Measurements from ENCODE around the gene MPC2.
"Not testable (repeated sequence)": the region's sequence is repeated elsewhere in the genome, so short reads cannot be mapped to it uniquely, and the experiment has no call there.

MPC2 gene

GRCh38 chr1:167928919-167929318 is 8.0 kb downstream of the MPC2 start:
- H2BK120ac ChIP-seq (ENCODE audit: insufficient read depth, low read length, poor library complexity); H3K79me1 ChIP-seq (ENCODE audit: low read length); H4K8ac ChIP-seq (ENCODE audit: low read depth, low read length); H2BK5ac ChIP-seq (ENCODE audit: low read depth, low read length, poor library complexity); H2AK5ac ChIP-seq (ENCODE audit: low read length); DNase-seq; H2BK12ac ChIP-seq (ENCODE audit: low read length); H3K23ac ChIP-seq (ENCODE audit: low read length); H3K4me1 ChIP-seq (ENCODE audit: control insufficient read depth in 1 of 2, insufficient read depth in 2 of 2, low read length in 2 of 2); H3K4me2 ChIP-seq (ENCODE audit: low read length); H3K36me3 ChIP-seq (ENCODE audit: control insufficient read depth in 1 of 2, insufficient read depth in 2 of 2, low read length in 2 of 2); H4K12ac ChIP-seq (ENCODE audit: low read depth, low read length); H3K9me3 ChIP-seq (ENCODE audit: insufficient read depth, low read depth, low read length); H3K18ac ChIP-seq (ENCODE audit: low read length); H2AFZ ChIP-seq (ENCODE audit: insufficient read depth, low read length, poor library complexity); H3K9ac ChIP-seq (ENCODE audit: low read length); H4K91ac ChIP-seq (ENCODE audit: low read depth, low read length); H3K14ac ChIP-seq (ENCODE audit: low read length); H3K4ac ChIP-seq (ENCODE audit: low read depth, low read length); H3K27ac ChIP-seq (ENCODE audit: low read depth, low read length); H3K27me3 ChIP-seq (ENCODE audit: insufficient read depth, low read length); H3K4me3 ChIP-seq (ENCODE audit: low read depth, low read length); H3K79me2 ChIP-seq (ENCODE audit: control insufficient read depth, insufficient read depth, low read length, poor library complexity): not testable (repeated sequence)
- no CpG with 5 or more reads among the region's 9 CpGs for WGBS (ENCODE audit: extremely low coverage, insufficient coverage, insufficient read length)

- Histone ChIP-seq H3K79me2 (ENCODE audit: control insufficient read depth, insufficient read depth, low read length, poor library complexity) (peaks cover 2% of the 10 kb centered on the region), H3K79me1 (ENCODE audit: low read length) (no peaks in the 10 kb centered on the region), H3K4me3 (ENCODE audit: low read depth, low read length) (no peak overlapping the region), H3K18ac (ENCODE audit: low read length) (no peak overlapping the region), H3K27me3 (ENCODE audit: insufficient read depth, low read length) (no peaks in the 10 kb centered on the region), H3K36me3 (ENCODE audit: control insufficient read depth in 1 of 2, insufficient read depth in 2 of 2, low read length in 2 of 2) (no peaks in the 10 kb centered on the region), H4K91ac (ENCODE audit: low read depth, low read length) (no peak overlapping the region), H3K23ac (ENCODE audit: low read length) (no peak overlapping the region), H3K9me3 (ENCODE audit: insufficient read depth, low read depth, low read length) (no peaks in the 10 kb centered on the region), H4K8ac (ENCODE audit: low read depth, low read length) (no peak overlapping the region), H3K4ac (ENCODE audit: low read depth, low read length) (no peak overlapping the region), H4K12ac (ENCODE audit: low read depth, low read length) (no peak overlapping the region), H3K4me1 (ENCODE audit: control insufficient read depth in 1 of 2, insufficient read depth in 2 of 2, low read length in 2 of 2) (peaks cover 0 to 2% of the 10 kb centered on the region in 2 experiments), H2BK5ac (ENCODE audit: low read depth, low read length, poor library complexity) (no peak overlapping the region), H2BK120ac (ENCODE audit: insufficient read depth, low read length, poor library complexity) (no peak overlapping the region), H2AK5ac (ENCODE audit: low read length) (no peak overlapping the region), H2BK12ac (ENCODE audit: low read length) (no peak overlapping the region), H2AFZ (ENCODE audit: insufficient read depth, low read length, poor library complexity) (no peak overlapping the region), H3K9ac (ENCODE audit: low read length) (no peak overlapping the region), H3K14ac (ENCODE audit: low read length) (no peak overlapping the region), H3K4me2 (ENCODE audit: low read length) (no peak overlapping the region), H3K27ac (ENCODE audit: low read depth, low read length) (no peak overlapping the region)
- DNase-seq: no peak
- no CpG with 5 or more reads among the region's 2 CpGs for WGBS (ENCODE audit: extremely low coverage, insufficient coverage, insufficient read length)
Observed at GRCh38 chr1:167928457-167928852, 8.4 kb downstream of the MPC2 start.

- Histone ChIP-seq H3K27me3 (ENCODE audit: insufficient read depth, low read length) (no peaks in the 10 kb centered on the region), H4K91ac (ENCODE audit: low read depth, low read length) (no peak overlapping the region), H2AK5ac (ENCODE audit: low read length) (no peak overlapping the region), H4K8ac (ENCODE audit: low read depth, low read length) (no peak overlapping the region), H2BK120ac (ENCODE audit: insufficient read depth, low read length, poor library complexity) (no peak overlapping the region), H3K4me1 (ENCODE audit: control insufficient read depth in 1 of 2, insufficient read depth in 2 of 2, low read length in 2 of 2) (peaks cover 0 to 2% of the 10 kb centered on the region in 2 experiments), H4K12ac (ENCODE audit: low read depth, low read length) (no peak overlapping the region), H3K79me2 (ENCODE audit: control insufficient read depth, insufficient read depth, low read length, poor library complexity) (no peaks in the 10 kb centered on the region), H2BK5ac (ENCODE audit: low read depth, low read length, poor library complexity) (no peak overlapping the region), H3K4ac (ENCODE audit: low read depth, low read length) (peak overlapping the region; percentile 70), H3K27ac (ENCODE audit: low read depth, low read length) (no peak overlapping the region), H3K9ac (ENCODE audit: low read length) (no peak overlapping the region), H3K18ac (ENCODE audit: low read length) (no peak overlapping the region), H3K23ac (ENCODE audit: low read length) (no peak overlapping the region), H2AFZ (ENCODE audit: insufficient read depth, low read length, poor library complexity) (no peak overlapping the region), H3K14ac (ENCODE audit: low read length) (no peak overlapping the region), H3K79me1 (ENCODE audit: low read length) (no peaks in the 10 kb centered on the region), H3K4me2 (ENCODE audit: low read length) (no peak overlapping the region), H3K36me3 (ENCODE audit: control insufficient read depth in 1 of 2, insufficient read depth in 2 of 2, low read length in 2 of 2) (no peaks in the 10 kb centered on the region), H3K4me3 (ENCODE audit: low read depth, low read length) (no peak overlapping the region), H3K9me3 (ENCODE audit: insufficient read depth, low read depth, low read length) (no peaks in the 10 kb centered on the region), H2BK12ac (ENCODE audit: low read length) (no peak overlapping the region)
- no CpG with 5 or more reads among the region's 4 CpGs for WGBS (ENCODE audit: extremely low coverage, insufficient coverage, insufficient read length)
- DNase-seq: no peak
Observed at GRCh38 chr1:167927046-167927754, 9.7 kb downstream of the MPC2 start.

- no peak for DNase-seq
- no peak overlapping the region for H2AFZ ChIP-seq (ENCODE audit: insufficient read depth, low read length, poor library complexity)
- no peaks in the 10 kb centered on the region for H3K79me1 ChIP-seq (ENCODE audit: low read length)
- WGBS (ENCODE audit: extremely low coverage, insufficient coverage, insufficient read length): no CpG with 5 or more reads among the region's 6 CpGs
- no peak overlapping the region for H3K4me3 ChIP-seq (ENCODE audit: low read depth, low read length)
- no peak overlapping the region for H2AK5ac ChIP-seq (ENCODE audit: low read length)
- H3K4ac ChIP-seq (ENCODE audit: low read depth, low read length): peak overlapping the region; percentile 22
- no peak overlapping the region for H2BK120ac ChIP-seq (ENCODE audit: insufficient read depth, low read length, poor library complexity)
- no peak overlapping the region for H3K9ac ChIP-seq (ENCODE audit: low read length)
- no peak overlapping the region for H3K4me2 ChIP-seq (ENCODE audit: low read length)
- H2BK5ac ChIP-seq (ENCODE audit: low read depth, low read length, poor library complexity): no peak overlapping the region
- no peak overlapping the region for H4K8ac ChIP-seq (ENCODE audit: low read depth, low read length)
- H3K4me1 ChIP-seq (ENCODE audit: control insufficient read depth in 1 of 2, insufficient read depth in 2 of 2, low read length in 2 of 2): peaks cover 0 to 2% of the 10 kb centered on the region in 2 experiments
- H3K9me3 ChIP-seq (ENCODE audit: insufficient read depth, low read depth, low read length): no peaks in the 10 kb centered on the region
- H3K27ac ChIP-seq (ENCODE audit: low read depth, low read length): no peak overlapping the region
- no peaks in the 10 kb centered on the region for H3K36me3 ChIP-seq (ENCODE audit: control insufficient read depth in 1 of 2, insufficient read depth in 2 of 2, low read length in 2 of 2)
- no peak overlapping the region for H3K18ac ChIP-seq (ENCODE audit: low read length)
- H3K27me3 ChIP-seq (ENCODE audit: insufficient read depth, low read length): no peaks in the 10 kb centered on the region
- H3K79me2 ChIP-seq (ENCODE audit: control insufficient read depth, insufficient read depth, low read length, poor library complexity): no peaks in the 10 kb centered on the region
- no peak overlapping the region for H3K23ac ChIP-seq (ENCODE audit: low read length)
- no peak overlapping the region for H4K91ac ChIP-seq (ENCODE audit: low read depth, low read length)
- no peak overlapping the region for H3K14ac ChIP-seq (ENCODE audit: low read length)
- H4K12ac ChIP-seq (ENCODE audit: low read depth, low read length): no peak overlapping the region
- H2BK12ac ChIP-seq (ENCODE audit: low read length): no peak overlapping the region
Observed at GRCh38 chr1:167926486-167926997, 10.3 kb downstream of the MPC2 start.
